ENCODE data around the gene TMEM267.
"Not testable (repeated sequence)": the region's sequence is repeated elsewhere in the genome, so short reads cannot be mapped to it uniquely, and the experiment has no call there.

Gene TMEM267

DNA sequence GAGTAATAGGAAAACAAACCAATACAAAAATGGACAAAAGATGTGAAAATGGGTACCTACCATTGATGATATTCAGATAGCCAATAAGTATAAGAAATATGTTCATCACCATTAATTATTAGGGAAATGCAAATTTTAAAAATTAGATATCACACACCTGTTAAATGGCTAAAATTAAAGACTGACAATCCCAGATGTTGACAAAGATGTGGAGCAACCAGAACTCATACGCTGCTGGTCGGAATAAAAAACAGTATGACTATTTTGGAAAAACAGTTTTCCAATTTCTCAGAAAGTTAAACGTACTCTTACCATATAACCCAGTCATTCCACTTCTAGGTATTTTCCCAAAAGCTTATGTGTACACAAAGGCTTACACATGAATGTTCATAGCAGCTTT is 27.1 kb downstream of the TMEM267 start:
- no peak for DNase-seq (ENCODE audit: low spot score)

DNA sequence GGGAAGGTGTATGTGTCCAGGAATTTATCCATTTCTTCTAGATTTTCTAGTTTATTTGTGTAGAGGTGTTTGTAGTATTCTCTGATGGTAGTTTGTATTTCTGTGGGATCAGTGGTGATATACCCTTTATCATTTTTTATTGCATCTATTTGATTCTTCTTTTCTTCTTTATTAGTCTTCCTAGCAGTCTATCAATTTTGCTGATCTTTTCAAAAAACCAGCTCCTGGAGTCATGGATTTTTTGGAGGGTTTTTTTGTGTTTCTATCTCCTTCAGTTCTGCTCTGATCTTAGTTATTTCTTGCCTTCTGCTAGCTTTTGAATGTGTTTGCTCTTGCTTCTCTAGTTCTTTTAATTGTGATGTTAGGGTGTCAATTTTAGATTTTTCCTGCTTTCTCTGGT is 42.1 kb downstream of the TMEM267 start:
- not testable (repeated sequence) for DNase-seq (ENCODE audit: low spot score)

DNA sequence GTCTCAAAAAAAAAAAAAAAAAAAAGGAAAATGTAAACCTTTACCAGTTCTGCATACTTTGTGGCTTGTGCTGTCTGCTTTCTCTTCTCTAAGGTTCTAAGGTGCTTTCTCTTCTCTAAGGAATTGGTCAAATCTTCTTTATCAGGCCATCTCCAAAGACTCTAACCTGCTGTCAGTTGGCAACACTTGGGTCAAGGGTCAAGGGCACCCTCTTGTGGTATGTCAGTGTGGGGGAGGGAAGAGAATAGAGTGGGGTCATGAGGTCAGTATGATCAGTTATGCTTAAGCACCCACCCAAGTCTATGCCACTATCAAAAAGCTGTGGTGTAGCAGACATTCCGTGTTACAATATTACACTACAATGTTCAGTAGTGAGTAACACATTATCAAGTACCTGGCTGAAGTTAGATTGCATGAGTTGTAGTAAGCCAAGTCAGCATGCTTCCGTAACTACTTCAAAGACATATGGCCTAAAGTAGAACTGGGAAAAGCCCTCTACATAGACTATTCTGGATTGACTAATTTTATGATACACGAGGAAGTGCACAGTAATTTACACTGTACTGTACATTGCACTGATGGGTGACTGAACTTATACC is 46.5 kb downstream of the TMEM267 start:
- no peak for DNase-seq (ENCODE audit: low spot score)

DNA sequence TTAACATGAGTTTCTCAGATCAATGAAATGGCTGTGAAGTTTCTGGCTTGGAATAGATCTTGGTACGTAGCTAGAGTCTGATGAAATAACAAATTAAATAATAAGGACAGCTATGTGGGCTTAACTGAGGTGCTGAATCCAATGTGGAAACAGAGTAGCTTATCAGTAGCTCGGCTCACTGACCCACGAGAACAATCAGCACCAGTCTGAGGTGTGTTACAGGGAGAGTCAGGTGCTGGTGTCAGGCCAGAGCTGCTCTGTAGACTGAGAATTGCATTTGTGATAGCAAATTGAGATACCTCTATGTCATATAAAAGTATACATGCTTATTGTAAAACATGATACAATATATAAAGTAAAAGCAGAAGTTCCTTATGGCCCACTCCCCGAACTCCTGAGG is 50.3 kb downstream of the TMEM267 start:
- no peak for DNase-seq (ENCODE audit: low spot score)

DNA sequence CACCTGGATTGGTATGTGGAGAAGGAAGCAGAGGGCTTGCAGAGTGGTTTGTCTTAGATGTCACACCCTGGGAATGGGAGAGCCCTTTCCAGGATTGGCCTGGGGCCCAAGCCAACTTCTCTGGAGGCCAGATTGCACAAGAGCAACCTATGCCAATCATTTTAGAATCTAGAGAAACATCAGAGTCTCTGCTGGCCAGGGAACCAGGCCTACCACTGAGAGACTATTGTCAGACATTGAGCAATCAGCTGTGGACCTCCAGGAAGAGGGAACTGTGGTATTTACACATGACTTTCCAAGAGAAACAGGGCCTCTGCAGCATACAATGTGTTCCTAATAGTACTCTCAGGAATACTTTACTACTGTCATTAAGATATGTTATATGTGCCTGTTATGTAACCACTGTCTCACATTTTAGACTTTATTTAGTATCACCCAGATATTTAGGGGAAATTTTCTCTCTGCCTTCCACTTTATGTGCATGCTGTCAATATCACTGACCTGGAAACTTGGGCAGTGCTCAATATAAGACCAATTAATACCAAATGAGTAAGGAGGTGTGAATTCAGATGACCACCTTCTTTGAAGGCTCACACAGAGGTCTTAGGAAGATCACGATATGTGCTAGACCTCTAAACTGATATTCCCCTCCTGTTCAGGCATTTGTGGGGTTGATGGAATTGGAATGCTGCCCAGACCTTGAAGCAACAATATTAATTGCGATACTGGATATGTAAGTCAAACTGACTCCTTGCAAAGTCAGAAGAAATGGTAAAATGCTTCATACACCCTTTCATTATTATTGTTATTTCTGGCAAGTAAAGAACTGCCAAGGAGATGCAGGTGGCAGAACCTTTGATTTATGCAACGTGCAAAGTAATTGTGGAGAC is 50.9 kb downstream of the TMEM267 start:
- DNase-seq (ENCODE audit: low spot score), result no peak

DNA sequence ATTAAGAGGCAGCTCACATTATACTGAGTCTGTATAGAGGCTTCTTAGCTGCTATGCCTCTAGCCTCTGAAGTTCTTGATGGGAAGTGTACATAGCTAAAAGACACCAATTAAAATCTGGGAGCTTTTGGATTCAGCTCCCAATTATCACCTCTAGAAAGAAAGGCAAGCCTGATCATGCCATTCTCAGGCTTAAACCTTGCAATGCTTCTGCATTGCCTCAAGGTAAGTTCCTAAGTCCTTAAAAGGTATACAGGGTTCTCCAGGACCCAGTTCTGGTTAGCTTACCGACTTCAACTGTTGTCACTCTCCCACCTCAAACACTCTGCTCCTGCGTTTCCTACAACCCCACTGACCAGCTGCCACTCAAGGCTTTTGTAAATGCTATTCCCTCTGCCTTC is 54.0 kb downstream of the TMEM267 start:
- no peak for DNase-seq (ENCODE audit: low spot score)

DNA sequence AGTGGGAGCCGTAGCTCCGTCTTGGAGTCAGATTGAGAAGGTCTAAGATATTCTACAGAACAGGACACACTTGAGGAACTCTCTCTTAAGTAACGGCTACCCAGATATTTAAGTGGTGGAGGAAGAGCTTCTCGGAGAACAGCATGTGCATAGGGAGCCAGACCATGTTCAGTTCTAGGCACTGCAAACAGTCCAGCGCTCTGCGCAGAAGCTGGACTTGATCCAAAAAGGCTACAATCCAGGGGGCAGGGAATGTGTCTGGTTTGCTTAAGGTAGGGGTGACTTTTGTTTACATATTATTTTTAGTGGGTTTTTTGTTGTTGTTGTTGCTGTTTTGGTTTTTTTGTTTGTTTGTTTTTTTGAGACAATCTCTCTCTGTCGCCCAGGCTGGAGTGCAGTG is 54.6 kb downstream of the TMEM267 start:
- no peak for DNase-seq (ENCODE audit: low spot score)

DNA sequence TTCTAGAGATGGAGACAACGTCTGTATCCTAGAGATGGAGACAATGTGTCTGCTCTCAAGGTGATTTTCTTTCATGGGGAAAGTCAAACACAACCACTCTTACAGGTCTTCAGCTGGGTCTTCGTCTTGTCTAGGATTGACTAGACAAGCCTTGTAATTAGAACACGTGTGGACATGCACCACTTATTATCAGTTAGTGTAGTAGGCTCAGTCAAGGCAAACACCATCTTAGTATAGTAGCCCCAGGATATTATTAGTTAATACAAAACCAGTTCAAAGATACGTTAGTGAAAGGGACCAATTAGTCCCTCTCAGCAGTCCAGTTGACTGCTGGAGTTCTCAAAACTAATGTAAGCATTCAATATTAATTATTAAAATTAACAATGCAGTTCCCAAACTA is 56.4 kb downstream of the TMEM267 start:
- no peak for DNase-seq (ENCODE audit: low spot score)

DNA sequence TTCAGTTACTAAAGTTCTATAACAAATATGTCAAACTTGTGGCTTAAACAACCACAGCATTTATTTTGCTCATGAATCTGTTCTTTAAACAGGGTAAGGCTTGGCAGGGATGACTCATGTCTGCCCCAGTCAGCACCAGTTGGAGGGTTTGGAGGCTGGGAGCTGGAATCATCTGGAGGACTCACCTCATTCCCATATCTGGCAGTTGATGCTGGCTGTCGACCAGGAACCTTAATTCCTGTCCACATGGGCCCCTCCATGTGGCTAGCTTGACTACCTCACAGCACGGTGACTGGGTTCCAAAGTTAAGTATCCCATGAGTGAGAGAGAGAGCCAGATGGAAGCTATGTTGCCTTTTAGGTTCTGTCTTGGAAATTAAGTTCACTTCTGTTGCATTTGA is 57.7 kb downstream of the TMEM267 start:
- DNase-seq (ENCODE audit: low spot score), result no peak

DNA sequence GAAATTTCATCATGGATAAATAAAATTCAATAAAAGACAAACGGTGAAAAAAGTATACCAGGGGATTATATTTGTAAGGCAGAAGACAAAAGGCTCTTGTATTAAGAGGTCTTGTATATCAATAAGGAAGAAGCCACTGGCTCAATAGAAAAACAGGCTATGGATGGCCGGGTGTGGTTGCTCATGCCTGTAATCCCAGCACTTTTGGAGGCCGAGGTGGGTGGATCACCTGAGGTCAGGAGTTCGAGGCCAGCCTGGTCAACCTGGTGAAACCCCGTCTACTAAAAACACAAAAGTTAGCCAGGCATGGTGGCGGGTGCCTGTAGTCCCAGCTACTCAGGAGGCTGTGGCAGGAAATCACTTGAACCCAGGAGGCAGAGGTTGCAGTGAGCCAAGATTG is 60.6 kb downstream of the TMEM267 start:
- DNase-seq (ENCODE audit: low spot score), result not testable (repeated sequence)

DNA sequence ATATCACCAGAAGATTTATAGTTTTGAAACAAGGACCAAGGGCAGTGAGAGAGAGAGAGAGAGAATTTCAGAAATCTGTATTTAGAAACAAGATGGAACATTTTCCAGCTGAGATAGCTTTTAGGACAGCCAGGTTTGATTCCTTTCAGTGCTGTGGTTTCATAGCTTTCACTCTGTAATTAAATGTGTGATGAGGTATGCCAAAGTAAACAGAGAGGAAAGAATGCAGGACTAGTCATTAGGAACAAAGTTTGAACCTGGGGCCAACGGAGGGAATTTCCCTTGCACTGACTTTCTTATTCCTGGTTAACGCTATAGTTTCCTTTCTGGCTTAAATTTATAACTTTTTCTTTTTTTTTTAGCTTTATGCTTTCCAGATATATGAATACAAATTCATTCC is 61.5 kb downstream of the TMEM267 start:
- DNase-seq (ENCODE audit: low spot score), result no peak

DNA sequence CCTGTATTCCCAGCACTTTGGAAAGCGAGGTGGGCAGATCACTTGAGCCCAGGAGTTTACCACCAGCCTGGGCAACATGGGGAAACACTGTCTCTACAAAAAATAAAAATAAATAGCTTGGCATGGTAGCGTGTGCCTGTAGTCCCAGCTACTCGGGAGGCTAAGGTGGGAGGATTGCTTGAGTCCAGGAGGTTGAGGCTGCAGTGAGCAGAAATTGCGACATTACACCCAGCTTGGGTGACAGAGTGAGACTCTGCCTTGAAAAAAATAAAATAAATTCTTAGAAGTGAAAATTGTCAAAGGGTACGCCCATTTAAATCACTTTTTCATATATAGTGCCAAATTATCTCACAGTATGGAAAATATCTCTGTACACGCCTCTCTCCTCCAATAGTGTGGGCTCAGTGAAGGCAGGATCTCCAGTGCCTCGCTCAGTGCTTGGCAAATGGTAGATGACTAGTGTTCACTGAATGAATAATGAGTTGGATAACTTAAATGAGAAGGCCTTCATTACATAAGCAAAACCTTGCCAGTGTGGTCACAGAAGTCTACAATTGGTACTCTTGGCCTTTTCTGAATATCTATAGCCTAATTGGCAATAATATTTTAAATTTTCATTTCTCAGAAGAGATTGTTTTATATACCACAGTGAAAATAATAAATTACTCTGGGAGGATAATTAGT is 62.1 kb downstream of the TMEM267 start:
- DNase-seq (ENCODE audit: low spot score), result no peak

DNA sequence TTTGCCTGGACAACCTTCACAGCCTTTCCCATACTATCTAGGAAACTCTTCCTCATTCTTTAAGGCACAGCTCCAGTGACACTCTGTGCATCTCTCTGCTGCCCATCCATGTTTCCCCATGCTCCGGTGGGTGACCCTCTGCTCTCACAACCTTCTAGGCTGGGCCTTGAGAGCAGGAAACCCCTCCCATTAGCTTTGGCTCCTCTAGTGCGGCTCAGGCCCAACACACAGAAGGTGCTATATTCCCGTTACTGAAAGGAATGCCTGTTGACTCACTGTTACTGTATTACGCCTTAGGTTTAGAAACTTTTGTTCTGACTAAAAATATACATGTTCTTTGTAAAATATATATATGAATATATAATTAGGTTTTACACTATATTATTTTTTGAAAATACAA is 63.4 kb downstream of the TMEM267 start:
- DNase-seq (ENCODE audit: low spot score), result no peak

DNA sequence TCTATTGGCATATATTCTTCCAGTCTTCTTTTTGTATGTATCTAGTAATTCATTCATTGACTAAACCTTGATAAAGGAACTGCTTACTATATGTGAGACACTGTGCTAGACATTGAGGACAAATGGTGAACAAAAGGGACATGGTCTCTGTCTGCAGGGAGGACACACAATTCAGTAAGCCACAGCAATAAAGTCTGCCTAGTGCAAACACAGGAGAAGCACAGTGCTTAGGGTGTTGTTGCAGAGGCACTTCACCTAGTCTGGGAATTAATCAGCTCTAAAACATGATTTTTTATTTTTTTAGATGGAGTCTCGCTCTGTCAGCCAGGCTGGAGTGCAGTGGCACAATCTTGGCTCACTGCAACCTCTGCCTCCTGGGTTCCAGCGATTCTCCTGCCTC is 65.1 kb downstream of the TMEM267 start:
- no peak for DNase-seq (ENCODE audit: low spot score)

DNA sequence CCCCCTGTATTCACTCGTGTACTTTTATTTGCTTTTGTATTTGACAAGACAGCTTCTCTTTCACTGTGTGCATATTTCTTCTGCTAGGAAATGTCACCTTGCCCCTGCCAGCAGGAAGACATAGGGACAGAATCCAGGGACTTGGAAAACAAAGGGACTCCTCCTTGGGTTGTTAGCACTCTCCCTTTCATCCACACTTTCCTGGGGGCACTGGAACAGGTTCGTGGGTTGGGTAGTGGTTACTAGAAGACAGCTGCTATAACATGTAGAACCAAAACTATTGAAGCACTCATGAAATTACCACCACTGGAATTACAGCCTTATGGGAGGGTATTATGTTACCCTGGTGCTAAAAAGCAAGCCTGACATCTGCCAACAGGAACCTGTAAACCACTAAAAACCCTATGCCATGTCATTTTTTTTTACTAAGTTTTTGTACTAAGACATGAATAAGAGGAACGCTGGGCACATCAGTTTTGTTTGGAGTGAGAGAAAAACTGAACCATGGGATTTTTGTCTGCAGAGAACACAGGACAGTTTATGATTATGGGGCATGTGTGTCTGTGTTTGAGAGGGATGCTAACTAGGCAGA is 66.8 kb downstream of the TMEM267 start:
- no peak for DNase-seq (ENCODE audit: low spot score)

DNA sequence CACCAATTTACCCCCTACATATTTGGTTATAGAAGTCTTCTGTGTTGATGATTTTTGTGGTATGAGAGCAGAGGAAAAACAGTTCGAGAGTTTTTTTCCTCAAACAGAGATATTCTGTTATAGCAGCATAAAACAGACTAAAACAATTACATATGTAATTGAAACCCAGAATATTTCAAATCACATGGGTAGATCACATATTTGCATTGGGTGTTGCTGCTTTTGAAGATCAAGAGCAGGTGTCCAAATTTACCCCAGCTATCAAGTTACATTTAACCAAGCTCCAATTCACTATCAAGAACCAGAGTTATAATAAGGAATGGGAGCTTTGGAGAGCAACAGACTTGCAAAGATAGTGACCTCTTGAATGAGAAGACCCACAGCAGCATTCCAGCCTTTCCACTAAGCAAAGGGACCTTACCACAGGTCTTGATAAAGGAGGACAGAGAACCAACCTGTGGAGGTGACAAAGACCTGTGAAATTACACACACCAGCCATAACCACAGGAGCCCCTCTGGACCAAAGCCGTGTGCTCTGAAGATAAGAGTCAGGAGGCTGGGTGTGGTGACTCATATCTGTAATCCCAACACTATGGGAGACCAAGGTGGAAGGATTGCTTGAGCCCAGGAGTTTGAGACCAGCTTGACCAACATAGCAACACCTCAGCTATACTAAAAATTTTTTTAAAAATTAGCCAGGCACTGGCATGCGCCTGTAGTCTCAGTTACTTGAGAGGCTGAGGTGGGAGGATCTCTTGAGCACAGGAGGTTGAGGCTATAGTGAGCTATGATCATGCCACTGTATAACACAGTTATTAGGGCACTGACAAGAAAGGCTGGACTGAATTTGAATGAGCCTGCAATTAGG is 67.5 kb downstream of the TMEM267 start:
- DNase-seq (ENCODE audit: low spot score), result no peak

DNA sequence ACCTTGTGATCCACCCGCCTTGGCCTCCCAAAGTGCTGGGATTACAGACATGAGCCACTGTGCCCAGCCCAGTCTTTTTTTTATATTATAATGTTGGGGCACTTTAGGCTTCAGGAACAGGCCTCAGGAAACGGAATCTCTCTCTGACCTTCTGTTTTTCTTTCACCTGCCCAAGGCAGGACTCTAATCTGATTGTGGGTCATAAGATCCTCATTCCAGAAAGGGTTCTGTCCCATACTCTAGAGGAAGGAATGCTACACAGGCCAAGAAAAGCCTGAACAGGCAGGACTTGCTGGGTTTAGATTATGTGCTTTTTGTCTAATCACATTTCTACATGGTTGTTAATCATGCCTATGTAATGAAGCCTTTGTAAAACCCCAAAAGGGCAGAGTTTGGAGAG is 69.7 kb downstream of the TMEM267 start:
- no peak for DNase-seq (ENCODE audit: low spot score)

DNA sequence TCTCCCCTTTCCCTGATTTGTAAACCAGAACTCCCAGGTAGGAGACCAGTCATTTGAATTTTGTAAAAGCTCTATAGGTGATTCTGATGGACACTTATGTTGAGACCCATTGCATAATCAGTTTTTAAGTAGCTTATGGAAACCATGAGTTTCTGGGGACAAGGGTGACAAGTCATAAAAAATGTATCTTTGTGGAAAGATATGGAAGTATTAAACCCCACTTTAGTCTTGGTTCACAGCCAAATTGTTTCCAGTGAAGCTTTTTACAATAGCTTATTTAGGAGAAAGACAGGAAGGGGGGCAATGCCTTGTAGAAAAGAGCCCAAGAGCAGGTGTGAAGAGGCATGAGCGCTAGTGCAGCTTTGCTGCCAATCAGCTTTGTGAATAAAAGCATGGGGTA is 71.0 kb downstream of the TMEM267 start:
- no peak for DNase-seq (ENCODE audit: low spot score)

DNA sequence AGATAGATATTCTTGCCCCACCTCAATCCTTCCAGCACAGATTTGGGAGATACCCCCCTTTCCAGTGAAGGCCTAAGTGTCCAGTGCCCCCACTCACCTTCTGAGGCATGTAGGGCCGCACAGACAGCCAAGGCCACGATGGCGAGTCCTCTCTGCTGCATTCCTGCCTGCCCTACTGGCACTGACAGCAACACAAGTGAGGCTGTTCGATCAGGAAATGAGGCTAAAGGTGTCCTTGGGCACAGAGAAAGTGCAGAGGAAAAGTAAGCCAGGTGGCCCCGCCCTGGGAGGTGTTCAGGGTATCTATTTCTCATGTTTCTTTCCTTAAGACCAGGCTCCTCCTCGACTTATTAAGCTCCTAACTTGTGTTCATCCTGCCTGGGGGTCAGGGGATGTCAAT is 71.5 kb downstream of the TMEM267 start, which contains the start of gene CCL28:
Gene CCL28, minus strand, starts transcription at position 236 of the 400 bp plus-strand sequence. Its CDS starts 75 bp downstream, at position 161.
- no peak for DNase-seq (ENCODE audit: low spot score)

DNA sequence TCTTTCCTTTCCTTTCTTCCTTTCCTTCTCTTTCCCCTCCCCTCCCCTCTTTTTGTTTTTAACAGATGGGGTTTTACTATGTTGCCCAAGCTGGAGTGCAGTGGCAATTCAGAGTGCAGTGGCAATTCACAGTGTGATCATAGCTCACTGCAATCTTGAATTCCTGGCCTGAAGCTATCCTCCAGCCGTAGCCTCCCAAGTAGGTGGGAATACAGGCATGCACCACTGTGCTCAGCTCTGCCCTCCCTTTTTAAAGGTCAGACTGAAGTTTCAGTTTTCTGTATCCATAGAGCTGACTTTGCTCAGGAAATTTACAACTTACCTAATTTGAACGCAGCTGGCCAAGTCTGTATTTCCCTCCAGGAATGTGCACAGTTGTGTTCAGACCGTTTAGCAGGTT is 72.2 kb downstream of the TMEM267 start:
- DNase-seq (ENCODE audit: low spot score), result no peak

DNA sequence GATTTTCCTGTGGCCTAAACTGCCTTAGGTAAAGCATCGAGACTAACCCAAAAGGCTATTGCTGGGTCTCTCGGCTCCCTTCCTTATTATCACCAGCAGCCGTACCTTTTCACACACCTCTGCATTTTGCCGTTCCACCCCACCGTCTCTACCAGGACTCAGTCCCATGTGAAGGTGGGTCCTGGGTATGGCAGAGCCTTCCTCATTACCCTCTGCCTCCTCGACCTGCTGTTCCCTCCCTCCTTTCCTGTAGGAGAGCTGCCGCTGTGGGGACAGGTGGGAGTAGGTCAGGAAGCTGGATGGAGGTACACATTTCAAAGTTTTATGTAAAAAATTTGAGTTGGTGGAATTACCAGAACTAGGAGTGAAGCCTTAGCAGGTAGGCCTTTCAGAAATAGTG is 73.3 kb downstream of the TMEM267 start:
- no peak for DNase-seq (ENCODE audit: low spot score)

DNA sequence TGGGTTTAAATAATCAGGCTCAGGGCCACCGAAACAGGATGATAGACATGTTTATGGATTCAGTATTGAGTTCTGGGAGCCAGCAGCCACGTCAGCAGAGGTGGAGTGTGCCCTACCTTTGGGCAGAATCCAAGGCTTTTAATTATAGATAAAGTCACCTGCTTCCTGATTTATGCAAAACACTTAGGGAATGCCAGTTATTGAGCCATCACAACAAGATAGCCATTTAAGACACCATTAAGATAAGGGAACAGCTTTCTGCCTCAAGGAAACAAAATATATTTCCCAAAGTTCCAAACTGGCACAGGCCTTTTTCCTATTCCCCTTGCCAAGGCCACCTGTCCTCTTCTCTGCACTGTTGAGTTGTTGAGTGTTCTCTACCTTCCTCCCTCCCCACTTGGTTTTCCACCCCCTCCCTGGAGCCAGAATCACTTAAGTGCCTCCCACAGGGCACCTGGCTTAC is 73.8 kb downstream of the TMEM267 start:
- no peak for DNase-seq (ENCODE audit: low spot score)
